ENCODE measurements around the gene RABGAP1L.
"Not testable (repeated sequence)": the region's sequence is repeated elsewhere in the genome, so short reads cannot be mapped to it uniquely, and the experiment has no call there.

Gene RABGAP1L

GRCh38 chr1:174159252-174160108 is at the start of gene RABGAP1L:
Gene RABGAP1L, plus strand, starts transcription at chr1:174159520.
- peak; percentile 93 for DNase-seq

- DNase-seq = no peak
Observed at GRCh38 chr1:174110053-174110452, 49.3 kb upstream of the RABGAP1L start.

- no peak for DNase-seq
Observed at GRCh38 chr1:174112489-174113162, 46.7 kb upstream of the RABGAP1L start.

- no peak for DNase-seq
Observed at GRCh38 chr1:174114106-174114505, 45.2 kb upstream of the RABGAP1L start.

- peak; percentile 83 for DNase-seq
Observed at GRCh38 chr1:174114788-174115448, 44.4 kb upstream of the RABGAP1L start.

GRCh38 chr1:174116042-174116441 is 43.3 kb upstream of the RABGAP1L start:
- no peak for DNase-seq

- no peak for DNase-seq
Observed at GRCh38 chr1:174118751-174119150, 40.6 kb upstream of the RABGAP1L start.

- not testable (repeated sequence) for DNase-seq
Observed at GRCh38 chr1:174122318-174122717, 37.0 kb upstream of the RABGAP1L start.

GRCh38 chr1:174123843-174124242 is 35.5 kb upstream of the RABGAP1L start:
- no peak for DNase-seq

GRCh38 chr1:174127176-174127575 is 32.1 kb upstream of the RABGAP1L start:
- not testable (repeated sequence) for DNase-seq

- no peak for DNase-seq
Observed at GRCh38 chr1:174131032-174131638, 28.2 kb upstream of the RABGAP1L start.

GRCh38 chr1:174134003-174134659 is 25.2 kb upstream of the RABGAP1L start:
- DNase-seq = no peak

GRCh38 chr1:174135211-174135610 is 24.1 kb upstream of the RABGAP1L start:
- no peak for DNase-seq

- DNase-seq = no peak
Observed at GRCh38 chr1:174136714-174137113, 22.6 kb upstream of the RABGAP1L start.

- DNase-seq = no peak
Observed at GRCh38 chr1:174142836-174143235, 16.5 kb upstream of the RABGAP1L start.

- DNase-seq = peak; percentile 48
Observed at GRCh38 chr1:174143727-174144396, 15.5 kb upstream of the RABGAP1L start.

GRCh38 chr1:174144397-174144783 is 14.9 kb upstream of the RABGAP1L start:
- DNase-seq = peak; percentile 14

- DNase-seq = no peak
Observed at GRCh38 chr1:174149216-174149615, 10.1 kb upstream of the RABGAP1L start.

- no peak for DNase-seq
Observed at GRCh38 chr1:174150499-174150898, 8.8 kb upstream of the RABGAP1L start.

- no peak for DNase-seq
Observed at GRCh38 chr1:174152427-174152826, 6.9 kb upstream of the RABGAP1L start.

- no peak for DNase-seq
Observed at GRCh38 chr1:174153085-174153824, 6.1 kb upstream of the RABGAP1L start.

- DNase-seq = no peak
Observed at GRCh38 chr1:174153825-174154107, 5.6 kb upstream of the RABGAP1L start.

All from hematopoietic multipotent progenitor cell treated with erythropoietin and hydrocortisone succinate and interleukin-3 and kit ligand, for 8 days (in vitro differentiated cells).